Measurements from ENCODE around the gene CAMK2G.
"Not testable (repeated sequence)": the region's sequence is repeated elsewhere in the genome, so short reads cannot be mapped to it uniquely, and the experiment has no call there.

The CAMK2G gene

GRCh38 chr10:73838008-73838567, 36.3 kb downstream of the CAMK2G start:
- DNase-seq: no peak

DNA sequence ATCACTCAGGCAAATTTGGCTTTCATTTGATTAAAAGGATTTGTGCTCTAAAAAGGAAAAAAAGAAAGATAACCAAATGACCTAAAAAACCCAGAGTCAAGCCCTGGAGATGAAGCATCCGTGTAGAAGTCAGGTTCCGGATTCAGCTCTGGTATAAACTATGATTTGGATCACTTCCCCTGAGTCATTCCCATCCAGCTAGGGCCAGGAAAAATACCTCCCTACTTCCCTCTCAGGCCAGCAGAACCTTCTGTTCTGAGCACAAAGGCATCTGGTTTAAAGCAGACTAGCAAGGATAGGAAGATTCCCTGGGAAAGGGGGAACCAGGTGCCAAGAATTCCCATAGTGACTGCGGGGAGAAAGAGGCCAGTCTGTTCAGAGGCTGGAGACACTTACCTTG, 37.3 kb downstream of the CAMK2G start:
- no peak for DNase-seq

DNA sequence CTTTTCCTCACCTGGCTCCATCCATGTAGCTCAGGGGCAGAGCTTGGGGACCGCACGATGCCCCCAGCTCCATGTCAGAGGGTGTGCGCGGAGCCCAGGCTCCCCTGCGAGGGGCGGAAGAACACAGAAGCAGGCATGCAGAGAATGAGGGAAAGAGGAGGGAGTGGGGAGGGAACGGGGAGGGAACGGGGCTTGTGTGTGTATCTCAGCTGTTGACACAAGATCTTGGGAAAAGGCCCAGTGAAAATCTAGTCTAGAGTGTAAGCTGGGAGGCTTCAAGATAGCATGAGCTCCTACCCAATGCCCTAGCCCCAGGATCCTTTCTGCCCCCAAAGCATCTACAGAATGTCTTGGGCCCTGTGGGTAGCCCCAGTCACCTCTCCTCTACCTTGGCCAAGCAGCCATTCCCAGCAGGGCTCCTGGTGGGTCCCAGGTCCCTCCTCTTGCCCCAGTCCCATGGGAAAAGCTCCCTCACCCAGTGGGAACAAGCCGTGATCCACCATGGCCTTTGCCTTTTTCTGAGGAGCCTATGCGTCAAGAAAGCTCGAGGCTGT, 37.9 kb downstream of the CAMK2G start:
- DNase-seq: no peak

DNA sequence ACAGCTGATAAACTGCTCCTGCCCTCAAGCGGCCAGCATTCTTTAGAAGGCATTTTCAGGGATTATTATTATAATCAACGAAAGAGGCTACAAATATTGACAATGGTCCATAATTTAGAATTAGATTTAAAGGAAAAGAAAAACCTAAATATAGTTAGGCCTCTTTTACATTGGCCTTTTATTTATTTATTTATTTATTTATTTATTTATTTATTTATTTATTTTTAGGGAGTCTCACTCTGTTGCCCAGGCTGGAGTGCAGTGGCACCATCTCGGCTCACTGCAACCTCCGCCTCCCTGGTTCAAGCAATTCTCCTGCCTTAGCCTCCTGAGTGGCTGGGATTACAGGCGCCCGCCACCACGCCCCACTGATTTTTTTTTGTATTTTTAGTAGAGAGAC, 45.3 kb downstream of the CAMK2G start:
- not testable (repeated sequence) for DNase-seq

GRCh38 chr10:73828161-73828560, 46.2 kb downstream of the CAMK2G start:
- DNase-seq: no peak

DNA sequence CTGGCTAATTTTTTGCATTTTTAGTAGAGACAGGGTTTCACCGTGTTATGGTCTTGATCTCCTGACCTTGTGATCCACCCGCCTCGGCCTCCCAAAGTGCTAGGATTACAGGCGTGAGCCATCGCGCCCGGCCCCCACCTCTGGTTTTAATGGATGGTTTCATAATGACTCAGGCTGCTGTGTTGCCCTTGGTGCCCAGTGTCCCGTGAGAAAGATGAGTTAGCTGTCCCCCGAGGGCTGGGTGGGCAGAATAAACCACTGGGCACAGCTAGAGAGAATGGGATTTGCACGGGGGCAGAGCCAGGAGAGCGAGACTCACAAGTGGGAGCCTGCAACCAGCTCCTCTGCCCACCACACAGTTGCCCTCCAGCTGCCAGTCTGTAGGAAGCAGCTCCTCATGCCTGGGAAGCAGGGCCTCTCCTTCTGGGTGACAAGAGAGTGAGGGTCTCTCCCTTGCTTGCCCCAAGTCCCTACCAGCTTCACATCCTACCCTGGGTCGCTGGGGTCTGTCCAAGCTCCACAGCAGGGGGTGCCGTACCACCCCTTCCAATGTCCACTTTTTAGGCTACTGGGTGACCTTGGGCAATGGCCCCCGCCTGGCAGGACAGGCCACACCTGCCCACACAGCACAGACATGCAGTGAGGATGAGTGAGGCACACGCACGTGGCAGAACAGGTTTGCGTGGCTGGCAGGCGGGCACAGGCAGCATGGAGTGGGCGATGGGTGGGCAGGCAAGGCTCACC, 46.8 kb downstream of the CAMK2G start:
- no peak for DNase-seq

GRCh38 chr10:73824146-73824725, 50.1 kb downstream of the CAMK2G start:
- DNase-seq: no peak

DNA sequence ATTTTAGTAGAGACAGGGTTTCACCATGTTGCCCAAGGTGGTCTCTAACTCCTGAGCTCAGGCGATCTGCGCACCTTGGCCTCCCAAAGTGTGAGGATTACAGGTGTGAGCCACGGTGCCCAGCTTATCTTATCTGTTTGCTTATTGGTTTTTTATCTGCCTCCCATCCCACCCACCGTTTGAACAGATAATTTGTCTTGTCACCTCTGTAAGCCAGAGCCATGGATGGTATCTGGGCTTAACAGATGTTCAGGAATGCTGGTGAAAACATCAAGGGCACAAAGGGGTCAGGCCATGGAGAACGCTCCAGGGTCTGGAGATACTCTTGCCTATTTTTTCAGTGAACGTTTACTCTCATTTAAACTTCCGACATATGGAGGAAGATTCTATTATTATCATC, 51.0 kb downstream of the CAMK2G start:
- DNase-seq: no peak

- DNase-seq: no peak
Measured at GRCh38 chr10:73819513-73820093, 54.8 kb downstream of the CAMK2G start.

GRCh38 chr10:73819081-73819480, 55.3 kb downstream of the CAMK2G start:
- DNase-seq: no peak

- DNase-seq: no peak
Measured at GRCh38 chr10:73818402-73818801, 56.0 kb downstream of the CAMK2G start.

DNA sequence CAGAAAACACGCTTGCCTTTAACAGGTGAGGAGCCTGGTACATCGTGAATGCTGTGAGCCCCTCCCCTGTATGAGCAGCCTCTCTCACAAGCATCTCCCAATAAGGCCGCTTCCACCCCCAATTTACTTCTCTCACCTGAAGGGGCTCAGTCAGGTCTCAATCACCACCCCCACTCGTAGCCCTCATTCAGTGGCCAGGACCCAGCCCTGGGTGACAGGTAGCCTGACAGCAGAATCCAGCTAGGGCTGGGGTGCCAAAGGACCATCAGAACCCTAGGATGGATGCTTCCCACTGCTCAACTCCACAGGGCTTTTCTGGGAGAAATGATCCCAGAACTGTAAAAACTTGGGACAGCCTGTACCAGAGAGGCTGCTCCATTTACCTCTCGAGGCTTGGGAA, 56.5 kb downstream of the CAMK2G start:
- no peak for DNase-seq

DNA sequence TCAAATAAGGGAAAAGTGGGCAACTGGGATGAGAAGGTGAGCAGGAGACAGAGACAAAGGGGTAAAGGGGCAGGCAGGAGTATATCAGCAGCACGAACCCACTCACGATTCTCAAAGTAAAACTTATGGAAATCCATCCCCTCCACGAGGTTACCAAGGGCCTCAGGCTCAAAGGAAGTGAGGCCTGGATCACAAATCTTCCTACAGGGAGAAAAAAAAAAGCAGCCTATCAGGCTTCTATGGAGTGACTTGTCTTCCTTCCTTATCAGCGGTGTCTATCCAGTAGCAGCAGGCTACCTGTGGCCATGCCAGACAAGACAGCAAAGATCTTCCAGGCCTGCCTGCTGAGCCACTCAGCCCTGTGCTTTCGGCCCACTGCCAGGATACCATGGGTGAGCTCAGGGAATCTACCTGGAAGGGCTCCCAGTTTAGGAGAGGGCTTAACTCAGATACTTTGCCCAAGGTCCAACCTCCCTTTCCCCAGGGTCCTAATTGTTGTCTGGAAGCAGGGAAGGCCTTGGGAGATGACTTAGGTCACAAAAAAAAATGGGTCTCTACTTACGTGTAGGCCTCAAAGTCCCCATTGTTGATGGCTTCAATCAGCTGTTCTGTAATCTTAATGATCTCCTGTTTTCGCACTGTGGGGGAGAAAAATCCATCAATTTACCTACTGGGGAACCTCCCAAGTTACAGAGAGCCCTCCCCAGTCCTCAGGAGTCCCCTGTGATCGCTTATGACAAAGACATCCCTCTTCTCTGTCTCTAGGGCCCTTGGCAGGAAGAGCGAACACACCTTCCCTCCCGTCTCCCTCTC, 57.2 kb downstream of the CAMK2G start:
- no peak for DNase-seq

- DNase-seq: no peak
Measured at GRCh38 chr10:73815719-73816030, 58.7 kb downstream of the CAMK2G start.

- peak; percentile 10 for DNase-seq
Measured at GRCh38 chr10:73814896-73815718, 59.2 kb downstream of the CAMK2G start.

DNA sequence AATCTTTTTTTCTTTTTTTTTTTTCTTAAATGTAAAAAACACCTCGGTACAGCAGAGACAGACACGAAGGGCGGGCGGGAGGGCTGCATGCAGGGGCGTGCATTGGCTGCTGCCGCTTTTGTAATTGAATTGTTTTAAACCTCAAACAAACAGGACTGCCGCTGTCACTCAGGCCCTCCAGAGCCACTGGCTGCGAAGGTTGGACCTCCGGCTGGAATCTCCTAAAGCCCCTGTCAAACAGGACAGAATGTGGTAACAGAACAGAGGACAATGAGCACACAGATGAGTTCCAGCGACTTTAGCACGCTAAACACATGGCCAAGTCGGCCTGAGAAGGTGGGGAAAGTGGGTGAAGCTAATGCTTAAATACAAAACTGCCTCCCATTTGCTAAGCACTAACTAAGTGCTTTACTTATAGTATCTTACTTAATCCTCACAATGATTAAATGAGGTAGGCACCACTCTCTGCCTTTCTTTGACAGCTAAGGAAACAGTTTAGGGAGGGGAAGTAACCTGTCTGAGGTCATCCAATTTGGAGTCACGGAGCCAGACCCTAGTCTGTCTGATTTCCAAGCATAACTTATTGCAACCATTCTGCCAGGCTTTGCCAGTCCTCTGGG, 60.0 kb downstream of the CAMK2G start:
- DNase-seq: no peak

DNA sequence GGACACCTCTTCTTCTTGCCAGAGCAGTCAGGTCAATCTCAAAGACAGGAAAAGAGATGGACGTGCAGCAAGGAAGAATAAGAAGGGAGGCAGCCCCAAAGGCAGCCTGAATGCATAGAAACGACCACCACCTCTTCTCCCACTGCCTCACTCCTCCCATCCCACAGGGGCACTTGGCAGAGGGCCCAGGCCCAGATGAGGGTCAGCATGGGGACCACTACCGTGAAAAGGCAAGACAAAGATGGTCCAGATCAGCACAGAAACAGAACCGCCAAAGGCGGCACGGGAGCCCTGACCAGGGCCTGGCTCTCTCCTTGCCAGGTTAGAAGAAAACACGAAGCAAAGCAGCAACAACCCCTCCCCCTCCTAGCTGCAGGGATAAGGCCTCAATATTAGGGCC, 61.0 kb downstream of the CAMK2G start:
- DNase-seq: no peak

DNA sequence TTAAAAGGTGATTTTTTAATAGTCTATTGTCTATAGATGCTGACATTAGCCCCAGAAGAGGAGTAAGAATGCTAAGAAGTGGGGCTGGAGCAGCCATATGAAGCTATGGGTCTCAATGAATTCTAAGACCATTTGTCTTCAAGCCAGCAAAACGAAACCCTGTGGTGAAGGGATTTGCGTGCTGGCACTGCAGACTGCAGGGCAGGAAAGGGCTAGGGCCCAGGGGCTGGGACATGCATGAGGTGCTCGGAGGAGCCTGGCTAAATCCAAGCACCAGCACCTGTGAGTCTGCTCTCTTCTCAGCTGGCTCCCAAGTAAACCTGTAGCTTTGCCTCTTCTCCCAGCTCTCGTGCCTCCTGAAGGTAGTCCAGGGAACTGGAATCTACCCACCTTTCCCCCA, 61.7 kb downstream of the CAMK2G start:
- DNase-seq: no peak

DNA sequence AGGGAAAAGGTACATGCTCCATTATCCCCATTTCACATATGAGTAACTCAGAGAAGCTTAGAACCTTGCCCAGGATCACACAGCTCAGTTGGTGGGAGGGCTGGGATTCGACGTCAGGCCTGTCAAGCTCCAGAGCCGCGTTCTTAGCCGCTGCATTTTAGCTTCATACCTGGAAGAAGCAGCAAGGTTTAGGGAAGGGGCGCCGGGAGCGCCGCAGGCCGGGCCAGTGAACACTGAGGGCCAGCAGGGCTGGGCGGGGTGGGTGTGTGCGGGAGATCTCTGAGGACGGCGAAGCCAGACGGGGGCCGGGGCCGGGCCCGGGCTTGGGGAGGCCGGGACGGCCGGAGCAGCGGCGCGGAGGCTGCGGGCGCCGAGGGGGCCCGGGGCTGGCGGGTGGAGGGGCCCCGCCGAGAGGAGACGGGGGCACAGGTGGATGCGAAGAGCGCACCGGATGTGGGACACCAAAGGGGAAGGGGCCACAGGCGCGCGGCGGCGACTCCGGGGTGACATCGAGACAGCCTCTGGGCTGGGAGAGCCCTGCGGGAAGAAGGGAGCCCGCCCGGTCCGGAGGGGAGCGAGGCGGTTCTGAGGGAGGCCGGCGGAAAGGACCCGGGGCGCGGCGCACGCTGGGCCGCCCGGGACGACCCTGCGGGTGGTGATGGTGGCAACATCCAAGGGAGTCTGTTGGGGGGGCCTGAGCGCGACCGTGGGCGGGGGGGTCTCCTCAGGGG, 63.5 kb downstream of the CAMK2G start:
- peak; percentile 65 for DNase-seq

DNA sequence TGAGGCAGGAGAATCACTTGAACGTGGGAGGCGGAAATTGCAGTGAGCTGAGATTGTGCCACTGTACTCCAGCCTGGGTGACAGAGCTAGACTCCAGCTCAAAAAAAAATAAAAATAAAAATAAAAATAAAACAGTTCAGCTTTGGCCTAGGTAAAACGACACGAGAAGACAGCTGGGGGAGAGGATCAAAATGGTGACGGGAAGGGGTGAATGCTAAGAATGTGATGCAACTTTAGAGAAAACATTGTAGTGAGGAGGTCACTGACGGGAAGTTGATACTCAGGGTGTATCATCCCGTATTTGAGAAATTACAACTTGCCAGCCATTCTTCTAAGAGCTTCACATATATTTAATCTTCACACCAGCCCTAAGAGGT, 64.0 kb downstream of the CAMK2G start:
- peak; percentile 53 for DNase-seq

Measured in activated CD4-positive, alpha-beta T cell treated with anti-CD3 and anti-CD28 coated beads, Interleukin-10, Interleukin-2, amounts not matched to agents 100 ng/mL and 50 ng/mL, durations not matched to agents 16 hours and 8 hours (primary cell).